Right lobe of liver (tissue), 4 donors: ENCODE data around the gene METTL24.

ENCODE experiments used
- POLR2A ChIP-seq: fragments of 450-650 bp; IDR thresholded peaks from one replicate; pipeline ENCODE4 v1.6.1; 2017; ENCODE audit warnings: antibody characterized with exemption, mild to moderate bottlenecking
- TF ChIP-seq, protein P1 (sequence below), 4 donors: fragments of 200-600 bp in 3 of 4; fragments of 450-650 bp in 1 of 4; IDR thresholded peaks; one replicate each; pipeline versions ENCODE4 v1.5.1 to v1.8.0; 2016 to 2022; ENCODE audit warnings: antibody characterized with exemption in 4 of 4, mild to moderate bottlenecking in 2 of 4
- donor health status: DM: no; HTN: no; CAD: no.
- donor health status: DM: no; HTN: no; CAD: no.
- donor health status: DM: no; HTN: yes; CAD: no.

DNA sequence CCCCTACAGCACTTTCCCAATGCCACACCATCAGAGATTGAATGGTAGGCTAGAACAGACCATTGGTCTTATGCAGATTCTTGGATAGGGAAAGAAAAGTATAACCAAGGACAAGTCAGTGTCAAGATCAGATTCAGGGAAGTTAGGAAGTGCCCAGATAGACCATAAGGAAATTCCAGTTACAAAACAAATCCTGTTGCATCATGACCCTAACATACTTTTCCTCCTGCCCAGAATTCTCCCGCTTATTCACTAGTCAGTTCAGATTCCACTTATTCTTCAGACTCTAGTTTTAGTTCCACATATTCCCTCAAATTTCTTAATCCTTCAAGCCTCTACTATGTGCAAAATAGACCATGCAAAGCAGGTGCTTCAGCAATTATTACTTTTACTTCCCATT lies 20.7 kb downstream of the METTL24 start:
- TF ChIP-seq, protein P1, sequence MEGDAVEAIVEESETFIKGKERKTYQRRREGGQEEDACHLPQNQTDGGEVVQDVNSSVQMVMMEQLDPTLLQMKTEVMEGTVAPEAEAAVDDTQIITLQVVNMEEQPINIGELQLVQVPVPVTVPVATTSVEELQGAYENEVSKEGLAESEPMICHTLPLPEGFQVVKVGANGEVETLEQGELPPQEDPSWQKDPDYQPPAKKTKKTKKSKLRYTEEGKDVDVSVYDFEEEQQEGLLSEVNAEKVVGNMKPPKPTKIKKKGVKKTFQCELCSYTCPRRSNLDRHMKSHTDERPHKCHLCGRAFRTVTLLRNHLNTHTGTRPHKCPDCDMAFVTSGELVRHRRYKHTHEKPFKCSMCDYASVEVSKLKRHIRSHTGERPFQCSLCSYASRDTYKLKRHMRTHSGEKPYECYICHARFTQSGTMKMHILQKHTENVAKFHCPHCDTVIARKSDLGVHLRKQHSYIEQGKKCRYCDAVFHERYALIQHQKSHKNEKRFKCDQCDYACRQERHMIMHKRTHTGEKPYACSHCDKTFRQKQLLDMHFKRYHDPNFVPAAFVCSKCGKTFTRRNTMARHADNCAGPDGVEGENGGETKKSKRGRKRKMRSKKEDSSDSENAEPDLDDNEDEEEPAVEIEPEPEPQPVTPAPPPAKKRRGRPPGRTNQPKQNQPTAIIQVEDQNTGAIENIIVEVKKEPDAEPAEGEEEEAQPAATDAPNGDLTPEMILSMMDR (IDR thresholded peaks at IDR 0.05): no peak
- no peak for TF ChIP-seq POLR2A
